NT2/D1 (cell line): ENCODE data around the gene TCF23.

Source experiments
- SUZ12 ChIP-seq: IDR thresholded peaks from 2 replicates; pipeline ENCODE4 v1.6.1; 2011; ENCODE audit not compliant: insufficient read length, insufficient read depth; ENCODE audit errors: extremely low read depth
- YY1 ChIP-seq: IDR thresholded peaks from 2 replicates; pipeline ENCODE4 v1.6.1; 2011; ENCODE audit not compliant: insufficient read length, insufficient read depth
- ZNF274 ChIP-seq: IDR thresholded peaks from 2 replicates; pipeline ENCODE4 v1.6.1; 2011; ENCODE audit warnings: mild to moderate bottlenecking, low read depth, low read length

DNA sequence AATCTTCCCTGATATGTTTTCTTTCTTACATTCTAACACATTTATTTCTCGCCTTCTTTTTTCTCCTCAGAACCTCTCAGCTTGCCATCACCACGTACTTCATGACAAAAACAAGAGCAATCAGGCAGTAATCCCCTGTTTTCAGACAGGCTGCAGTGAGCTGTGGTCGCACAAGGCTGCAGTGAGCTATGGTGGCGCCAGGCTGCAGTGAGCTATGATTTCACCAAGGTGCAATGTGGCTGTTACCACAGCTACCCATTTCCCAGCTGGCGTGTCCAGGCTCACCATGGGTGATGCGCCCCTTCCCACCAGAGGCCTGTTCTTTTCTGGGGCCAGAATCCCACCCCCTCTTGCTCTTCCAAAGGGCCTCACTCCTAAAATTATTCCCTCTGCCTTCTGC, 25.8 kb downstream of the TCF23 start:
- no peak for TF ChIP-seq YY1
- no peak for TF ChIP-seq SUZ12
- no peak for TF ChIP-seq ZNF274
